Measurements from ENCODE around the gene GJD4.

- TF ChIP-seq CTCF (IDR thresholded peaks at IDR 0.05) = peak in 2 of 4 experiments; percentile 2 to 7
- TF ChIP-seq POLR2AphosphoS5 (IDR thresholded peaks at IDR 0.05) = no peak
These were observed 36.0 kb downstream of the GJD4 start for GRCh38 chr10:35640951-35641675.

Data from prostate gland (tissue), 2 donors.